Smooth muscle cell (in vitro differentiated cells): Measurements from ENCODE around the gene NKAIN2. TPM values are rescaled to one million over a fixed set of nuclear protein-coding genes. Genes with fewer than 3 reads are reported as not detected.

Experiments used
- DNase-seq: peaks from one replicate; lab custom pipeline; 2025; ENCODE audit not compliant: unreplicated experiment; lab: John Stamatoyannopoulos, UW
- H2AFZ ChIP-seq: fragments of 200-600 bp; sonication (generic); 2 replicates; pipeline ENCODE4 v1.6.0; 2016; ENCODE audit warnings: antibody characterized with exemption, low read depth, mild to moderate bottlenecking
- H3F3A ChIP-seq: fragments of 200-600 bp; sonication (generic); 2 replicates; pipeline ENCODE4 v1.6.0; 2017; ENCODE audit warnings: antibody characterized with exemption, low read depth
- H3K27ac ChIP-seq: fragments of 200-600 bp; sonication (generic); 2 replicates; pipeline ENCODE4 v1.5.1; 2016; ENCODE audit warnings: low read depth, mild to moderate bottlenecking
- H3K27me3 ChIP-seq: fragments of 200-600 bp; sonication (generic); 2 replicates; pipeline ENCODE4 v1.6.1; 2016; ENCODE audit warnings: low read depth, mild to moderate bottlenecking
- H3K36me3 ChIP-seq: fragments of 200-600 bp; sonication (generic); 2 replicates; pipeline ENCODE4 v1.5.1; 2016; ENCODE audit warnings: low read depth
- H3K4me1 ChIP-seq: fragments of 200-600 bp; sonication (generic); 2 replicates; pipeline ENCODE4 v1.5.1; 2016; ENCODE audit warnings: low read depth
- H3K4me2 ChIP-seq: fragments of 200-600 bp; sonication (generic); 2 replicates; pipeline ENCODE4 v1.6.0; 2016; ENCODE audit warnings: mild to moderate bottlenecking
- H3K4me3 ChIP-seq: fragments of 200-600 bp; sonication (generic); 2 replicates; pipeline ENCODE4 v1.5.1; 2016; ENCODE audit warnings: mild to moderate bottlenecking
- H3K79me2 ChIP-seq: fragments of 200-600 bp; sonication (generic); 2 replicates; pipeline ENCODE4 v1.6.0; 2016; ENCODE audit warnings: low read depth, mild to moderate bottlenecking
- H3K9ac ChIP-seq: fragments of 200-600 bp; sonication (generic); 2 replicates; pipeline ENCODE4 v1.6.0; 2016; ENCODE audit warnings: low read depth
- H3K9me3 ChIP-seq: fragments of 200-600 bp; sonication (generic); replicated peaks from 2 replicates; pipeline ENCODE4 v1.5.1; 2016; ENCODE audit warnings: low read depth
- H4K20me1 ChIP-seq: fragments of 200-600 bp; sonication (generic); 2 replicates; pipeline ENCODE4 v1.6.0; 2016; ENCODE audit warnings: low read depth
- CTCF ChIP-seq: fragments of 200-600 bp; sonication (generic); IDR thresholded peaks from 2 replicates; pipeline ENCODE4 v1.5.1; 2017; ENCODE audit warnings: borderline replicate concordance, mild to moderate bottlenecking, antibody characterized with exemption; ENCODE audit not compliant: insufficient read depth, poor library complexity, severe bottlenecking
- WGBS: methylation state at CpG from one replicate; pipeline ENCODE4 v1.1.7; 2016; ENCODE audit warnings: low lambda C conversion rate; 5-methylcytosine and 5-hydroxymethylcytosine counted together
- polyA plus RNA-seq: library from polyadenylated mRNA; unstranded; fragments of >200 nt; fragmentation: Nextera tagmentation; extraction: Ambion mirVana; gene quantifications from 2 replicates; pipeline ENCODE4 v1.2.1, GENCODE V29; 2016
- total RNA-seq: library from RNA; depleted of rRNA; stranded (reverse); fragments of >200 nt; gene quantifications from 2 replicates; pipeline ENCODE4 v1.2.3, GENCODE V29; 2014

NKAIN2 gene
- total and polyA plus RNA-seq, 2 experiments from 2014 or later = 0.09 TPM; not detected in 1

GRCh38 chr6:124658053-124658452, 854.4 kb downstream of the NKAIN2 start:
- no peak overlapping the region for H3K9ac ChIP-seq
- H3K4me3 ChIP-seq = no peak overlapping the region
- H3K79me2 ChIP-seq = no peaks in the 10 kb centered on the region
- no peak overlapping the region for H2AFZ ChIP-seq
- H3K27ac ChIP-seq = no peak overlapping the region
- no peak overlapping the region for H3K4me2 ChIP-seq
- H3K36me3 ChIP-seq = no peaks in the 10 kb centered on the region
- peaks cover 11% of the 10 kb centered on the region for H3K4me1 ChIP-seq
- WGBS = 94% methylated on average over 8 of the region's 8 CpGs
- no peak for DNase-seq
- H4K20me1 ChIP-seq = no peaks in the 10 kb centered on the region
- TF ChIP-seq CTCF = no peak
- H3F3A ChIP-seq = no peaks in the 10 kb centered on the region
- H3K9me3 ChIP-seq = no peaks in the 10 kb centered on the region
- H3K27me3 ChIP-seq = no peaks in the 10 kb centered on the region

- no peak for DNase-seq
- Histone ChIP-seq H3K27me3 (no peaks in the 10 kb centered on the region), H2AFZ (no peak overlapping the region), H3K9me3 (no peaks in the 10 kb centered on the region), H4K20me1 (no peaks in the 10 kb centered on the region), H3K9ac (no peak overlapping the region), H3K79me2 (no peaks in the 10 kb centered on the region), H3K36me3 (no peaks in the 10 kb centered on the region), H3K4me1 (peaks cover 11% of the 10 kb centered on the region), H3K4me2 (no peak overlapping the region), H3K4me3 (no peak overlapping the region), H3F3A (no peaks in the 10 kb centered on the region), H3K27ac (no peak overlapping the region)
- no peak for TF ChIP-seq CTCF
- WGBS = 96% methylated on average over 1 of the region's 1 CpG
These were observed 855.8 kb downstream of the NKAIN2 start for GRCh38 chr6:124659427-124659826.

GRCh38 chr6:124660185-124660584, 856.5 kb downstream of the NKAIN2 start:
- H3K27me3 ChIP-seq = no peaks in the 10 kb centered on the region
- H3K27ac ChIP-seq = no peak overlapping the region
- H3K4me3 ChIP-seq = no peak overlapping the region
- DNase-seq = no peak
- no peak overlapping the region for H3K9ac ChIP-seq
- WGBS = 65% methylated on average over 2 of the region's 2 CpGs
- H3K4me2 ChIP-seq = no peak overlapping the region
- H3F3A ChIP-seq = no peaks in the 10 kb centered on the region
- H4K20me1 ChIP-seq = no peaks in the 10 kb centered on the region
- H3K79me2 ChIP-seq = no peaks in the 10 kb centered on the region
- TF ChIP-seq CTCF = no peak
- no peaks in the 10 kb centered on the region for H3K9me3 ChIP-seq
- peaks cover 11% of the 10 kb centered on the region for H3K4me1 ChIP-seq
- H2AFZ ChIP-seq = no peak overlapping the region
- no peaks in the 10 kb centered on the region for H3K36me3 ChIP-seq

GRCh38 chr6:124661097-124661661, 857.5 kb downstream of the NKAIN2 start:
- TF ChIP-seq CTCF = no peak
- no peak overlapping the region for H3K4me3 ChIP-seq
- H3K4me2 ChIP-seq = no peak overlapping the region
- H3F3A ChIP-seq = no peaks in the 10 kb centered on the region
- H3K9me3 ChIP-seq = no peaks in the 10 kb centered on the region
- no peaks in the 10 kb centered on the region for H3K27me3 ChIP-seq
- WGBS = 53% methylated on average over 5 of the region's 5 CpGs
- H3K4me1 ChIP-seq = peaks cover 11% of the 10 kb centered on the region
- no peaks in the 10 kb centered on the region for H4K20me1 ChIP-seq
- no peaks in the 10 kb centered on the region for H3K79me2 ChIP-seq
- H2AFZ ChIP-seq = no peak overlapping the region
- H3K9ac ChIP-seq = no peak overlapping the region
- H3K36me3 ChIP-seq = no peaks in the 10 kb centered on the region
- no peak for DNase-seq
- no peak overlapping the region for H3K27ac ChIP-seq
